GM18520 (cell line): Measurements from ENCODE around the gene UBE2S.
"Not testable (repeated sequence)": the region's sequence is repeated elsewhere in the genome, so short reads cannot be mapped to it uniquely, and the experiment has no call there.

Experiments used
- ATAC-seq: cut with Tn5 transposase; IDR thresholded peaks from one replicate; pipeline ENCODE4 v1.9.1; 2021; ENCODE audit not compliant: unreplicated experiment

The UBE2S gene

GRCh38 chr19:55440411-55441105, 33.0 kb upstream of the UBE2S start:
- no peak for ATAC-seq

- no peak for ATAC-seq
Measured at GRCh38 chr19:55439052-55439451, 31.5 kb upstream of the UBE2S start.

- no peak for ATAC-seq
Measured at GRCh38 chr19:55437410-55437809, 29.8 kb upstream of the UBE2S start.

GRCh38 chr19:55436847-55437246, 29.3 kb upstream of the UBE2S start:
- ATAC-seq: no peak

- no peak for ATAC-seq
Measured at GRCh38 chr19:55435020-55435419, 27.4 kb upstream of the UBE2S start.

- ATAC-seq: no peak
Measured at GRCh38 chr19:55434356-55434919, 26.9 kb upstream of the UBE2S start.

- no peak for ATAC-seq
Measured at GRCh38 chr19:55433292-55433691, 25.7 kb upstream of the UBE2S start.

GRCh38 chr19:55432241-55432959, 24.8 kb upstream of the UBE2S start:
- ATAC-seq: no peak

- no peak for ATAC-seq
Measured at GRCh38 chr19:55431183-55431582, 23.6 kb upstream of the UBE2S start.

GRCh38 chr19:55426042-55426441, 18.5 kb upstream of the UBE2S start:
- ATAC-seq: no peak

- no peak for ATAC-seq
Measured at GRCh38 chr19:55424518-55424917, 16.9 kb upstream of the UBE2S start.

GRCh38 chr19:55423225-55424005, 15.8 kb upstream of the UBE2S start:
- ATAC-seq: no peak

- not testable (repeated sequence) for ATAC-seq
Measured at GRCh38 chr19:55421281-55421680, 13.7 kb upstream of the UBE2S start.

- ATAC-seq: no peak
Measured at GRCh38 chr19:55419624-55420236, 12.1 kb upstream of the UBE2S start.

GRCh38 chr19:55419103-55419502, 11.5 kb upstream of the UBE2S start:
- no peak for ATAC-seq

GRCh38 chr19:55418185-55418584, 10.6 kb upstream of the UBE2S start:
- no peak for ATAC-seq

GRCh38 chr19:55410168-55410567, 2.6 kb upstream of the UBE2S start:
- ATAC-seq: no peak

GRCh38 chr19:55409179-55409578, 1.6 kb upstream of the UBE2S start:
- not testable (repeated sequence) for ATAC-seq

GRCh38 chr19:55408533-55408872, 915 bp upstream of the UBE2S start:
- ATAC-seq: no peak

- ATAC-seq: peak; percentile 80
Measured at GRCh38 chr19:55407800-55408532, 378 bp upstream of the UBE2S start.
